Limb (tissue), 2 donors: Measurements from ENCODE around the gene CDK16.
A peak's percentile ranks its signal among the peaks of the same experiment; 100 is the strongest.

Experiments used
- DNase-seq, 2 donors: peaks; one replicate each; pipeline ENCODE4 v3.0.0-alpha.2; 2016; ENCODE audit errors: extremely low spot score in 2 of 2

The CDK16 gene

DNA sequence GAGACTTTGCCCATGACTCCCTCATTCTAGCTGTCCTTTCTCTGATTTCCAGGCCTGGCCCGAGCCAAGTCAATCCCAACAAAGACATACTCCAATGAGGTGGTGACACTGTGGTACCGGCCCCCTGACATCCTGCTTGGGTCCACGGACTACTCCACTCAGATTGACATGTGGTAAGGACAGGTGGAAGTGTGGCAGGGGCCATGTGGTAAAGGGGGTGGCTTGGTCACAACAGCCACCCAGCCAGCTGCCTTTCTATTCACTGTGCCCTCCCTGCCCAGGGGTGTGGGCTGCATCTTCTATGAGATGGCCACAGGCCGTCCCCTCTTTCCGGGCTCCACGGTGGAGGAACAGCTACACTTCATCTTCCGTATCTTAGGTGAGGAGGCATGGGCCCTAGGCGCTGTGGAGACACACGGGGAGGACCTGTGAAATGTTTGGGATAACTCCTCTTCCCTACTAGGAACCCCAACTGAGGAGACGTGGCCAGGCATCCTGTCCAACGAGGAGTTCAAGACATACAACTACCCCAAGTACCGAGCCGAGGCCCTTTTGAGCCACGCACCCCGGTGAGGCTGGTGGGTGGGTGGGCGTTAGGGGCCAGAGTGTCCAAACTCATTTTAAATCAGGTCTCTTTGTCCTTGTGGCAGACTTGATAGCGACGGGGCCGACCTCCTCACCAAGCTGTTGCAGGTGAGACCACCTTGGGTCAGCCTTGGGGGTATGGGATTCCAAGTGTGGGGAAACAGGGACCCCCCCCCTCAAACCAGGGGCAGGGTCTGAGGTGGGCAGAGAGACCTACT is 8.3 kb downstream of the CDK16 start:
- DNase-seq, result no peak

DNA sequence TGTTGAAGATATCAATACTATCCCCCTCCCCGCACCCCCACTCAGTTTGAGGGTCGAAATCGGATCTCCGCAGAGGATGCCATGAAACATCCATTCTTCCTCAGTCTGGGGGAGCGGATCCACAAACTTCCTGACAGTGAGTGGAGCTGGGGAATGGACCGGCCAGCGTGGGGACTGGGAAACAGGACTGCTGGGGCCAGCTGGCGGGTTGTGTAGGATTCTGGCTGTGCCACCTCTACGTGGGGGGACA is 8.8 kb downstream of the CDK16 start:
- no peak for DNase-seq

DNA sequence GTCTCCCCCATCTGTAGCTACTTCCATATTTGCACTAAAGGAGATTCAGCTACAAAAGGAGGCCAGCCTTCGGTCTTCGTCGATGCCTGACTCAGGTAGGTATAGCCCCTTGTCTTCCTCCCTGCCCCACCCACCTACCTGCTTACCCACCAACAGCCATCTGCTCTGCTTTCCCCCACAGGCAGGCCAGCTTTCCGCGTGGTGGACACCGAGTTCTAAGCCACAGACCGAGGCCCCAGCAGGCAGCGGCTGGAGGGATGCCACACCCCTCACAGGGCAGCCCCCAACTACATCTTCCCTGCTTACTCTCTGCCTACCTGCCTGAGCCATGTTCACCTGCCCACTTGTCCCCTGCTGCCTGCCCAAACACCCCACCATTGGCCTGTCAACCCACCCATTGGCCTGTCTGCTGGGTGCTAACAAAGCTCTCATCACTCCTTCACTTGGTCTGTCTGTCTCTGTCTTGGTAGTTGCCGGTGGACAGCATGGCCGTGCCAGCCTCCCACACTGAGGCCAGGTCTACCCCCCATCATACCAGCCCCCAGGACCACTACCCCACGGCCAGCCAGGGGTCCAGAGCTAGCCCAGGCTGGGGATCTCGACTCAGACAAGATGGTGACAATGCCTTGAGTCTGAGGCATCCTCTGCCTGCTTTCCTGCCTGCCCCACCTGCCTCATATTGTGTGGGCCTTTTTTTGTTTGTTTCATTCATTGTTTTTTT is 10.2 kb downstream of the CDK16 start:
- no peak for DNase-seq

DNA sequence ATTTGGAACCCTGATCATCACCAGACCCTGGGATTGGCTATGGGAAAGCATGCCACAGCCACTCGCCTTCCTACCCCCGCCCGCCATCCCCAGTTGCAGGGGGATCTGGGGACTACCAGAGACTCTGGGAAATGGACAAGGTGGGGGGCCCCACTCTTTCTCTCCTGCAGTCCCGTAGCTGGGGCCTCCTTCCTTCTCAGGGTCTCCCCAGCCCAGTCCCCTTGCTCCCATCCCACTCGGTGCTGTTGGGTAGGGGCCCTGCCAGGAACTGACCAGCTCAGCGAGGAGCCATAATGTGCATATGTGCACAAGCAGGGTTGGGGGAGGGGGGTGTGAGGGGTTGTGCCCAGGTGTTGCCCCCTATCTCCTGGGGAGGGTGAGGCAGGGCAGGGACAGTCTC is 10.9 kb downstream of the CDK16 start:
- DNase-seq, result no peak

DNA sequence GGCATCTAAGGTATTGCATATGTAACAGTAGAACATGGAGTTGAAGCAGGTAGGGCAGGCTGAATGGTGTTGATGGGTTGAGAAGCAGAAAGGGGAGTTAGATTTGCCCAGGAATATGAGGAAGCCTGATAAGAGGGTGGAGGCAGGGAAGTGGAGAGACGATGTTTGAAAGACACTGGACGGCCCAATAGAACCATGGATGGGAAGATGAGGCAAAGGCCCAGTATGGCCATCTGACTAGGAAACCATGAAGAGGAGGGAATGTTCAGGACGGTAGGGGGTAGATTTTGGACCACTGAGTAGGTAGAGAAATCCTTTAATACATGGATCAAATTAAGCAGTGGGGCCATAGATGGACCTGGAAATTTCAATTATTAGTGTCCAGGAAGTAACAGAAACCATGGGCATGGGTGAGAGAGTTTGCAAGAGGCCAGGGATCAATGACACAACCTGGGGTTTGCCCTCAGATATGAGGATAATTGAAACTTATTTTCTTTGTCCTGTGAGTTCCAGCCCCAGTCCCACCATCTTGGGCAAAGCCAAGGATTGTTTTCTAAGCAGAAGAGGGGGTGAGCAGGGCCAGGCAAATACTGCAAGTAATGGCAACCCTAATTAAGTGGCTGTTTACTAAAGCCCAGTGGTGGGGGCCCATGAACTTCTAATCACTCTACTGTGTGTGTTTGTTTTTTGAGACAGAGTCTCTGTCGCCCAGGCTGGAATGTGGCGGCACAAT is 11.8 kb downstream of the CDK16 start:
- DNase-seq, result no peak

DNA sequence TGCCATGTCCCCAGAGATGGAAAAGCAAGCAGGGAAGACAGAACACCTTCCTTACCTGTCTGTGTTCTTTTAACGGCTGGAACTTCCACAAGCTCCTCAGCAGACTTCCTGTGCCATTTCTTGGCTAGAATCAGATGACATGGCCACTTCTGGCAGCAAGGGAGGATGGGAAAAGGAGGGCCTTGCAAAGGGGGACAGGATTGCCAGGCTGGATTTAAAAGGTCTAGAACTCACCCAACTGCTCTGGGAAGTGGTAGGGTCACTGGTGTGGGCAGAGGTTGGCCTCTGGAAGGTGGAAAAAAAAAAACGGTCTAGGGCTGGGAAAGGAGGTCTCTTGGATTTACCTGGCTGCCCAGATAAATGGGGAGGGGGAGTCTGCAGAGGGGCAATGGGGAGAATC is 12.7 kb downstream of the CDK16 start:
- DNase-seq, result no peak

DNA sequence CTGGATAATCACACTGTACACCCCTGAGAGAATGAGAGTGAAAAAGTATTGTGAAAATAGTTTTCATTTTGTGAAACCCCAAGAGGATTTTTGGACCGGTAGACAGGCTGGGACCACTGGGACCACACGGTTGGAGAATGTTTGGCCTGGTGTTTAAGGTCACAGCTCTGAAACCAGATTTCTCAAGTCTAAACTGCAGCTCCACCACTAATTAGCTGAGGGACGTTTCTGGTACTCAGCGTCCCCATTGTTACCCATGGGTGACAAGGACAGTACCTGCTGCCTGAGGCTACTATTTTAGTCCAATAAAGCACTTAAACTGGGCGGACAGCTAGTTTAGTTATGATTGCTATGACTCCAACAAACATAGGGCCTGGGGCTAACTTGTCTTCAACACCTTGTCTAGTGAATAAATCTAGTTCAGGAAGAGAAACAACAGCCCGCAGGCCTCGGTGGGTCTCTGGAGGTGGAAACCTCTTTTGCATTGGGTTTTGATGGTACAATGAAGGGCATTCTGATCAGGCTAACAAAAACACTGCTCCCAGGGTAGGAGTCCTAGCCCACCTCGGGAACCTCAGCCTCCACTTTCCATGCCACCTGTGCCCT is 13.8 kb downstream of the CDK16 start:
- no peak for DNase-seq

DNA sequence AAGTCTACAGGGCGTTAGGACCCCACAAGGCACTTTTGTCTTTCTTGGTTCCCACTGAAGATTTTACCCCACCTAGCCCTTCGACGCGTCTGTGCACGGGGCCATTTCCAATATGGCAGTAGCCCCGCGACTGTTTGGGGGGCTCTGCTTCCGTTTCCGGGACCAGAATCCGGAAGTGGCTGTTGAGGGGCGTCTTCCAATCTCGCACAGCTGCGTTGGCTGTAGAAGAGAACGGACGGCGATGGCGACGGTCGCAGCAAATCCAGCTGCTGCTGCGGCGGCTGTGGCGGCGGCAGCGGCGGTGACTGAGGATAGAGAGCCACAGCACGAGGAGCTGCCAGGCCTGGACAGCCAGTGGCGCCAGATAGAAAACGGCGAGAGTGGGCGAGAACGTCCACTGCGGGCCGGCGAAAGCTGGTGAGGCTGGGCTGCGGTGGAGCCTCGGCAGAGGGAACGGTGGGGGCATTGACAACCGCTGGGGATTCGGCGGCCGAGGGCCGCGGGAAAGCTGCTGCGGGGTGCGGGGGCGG is 14.4 kb downstream of the CDK16 start, which contains the start of gene USP11:
Gene USP11 (plus strand): TSS at position 207 of the 530 bp plus-strand sequence. CDS start 35 bp downstream, at position 242.
- DNase-seq, result peak; percentile 58 to 79

DNA sequence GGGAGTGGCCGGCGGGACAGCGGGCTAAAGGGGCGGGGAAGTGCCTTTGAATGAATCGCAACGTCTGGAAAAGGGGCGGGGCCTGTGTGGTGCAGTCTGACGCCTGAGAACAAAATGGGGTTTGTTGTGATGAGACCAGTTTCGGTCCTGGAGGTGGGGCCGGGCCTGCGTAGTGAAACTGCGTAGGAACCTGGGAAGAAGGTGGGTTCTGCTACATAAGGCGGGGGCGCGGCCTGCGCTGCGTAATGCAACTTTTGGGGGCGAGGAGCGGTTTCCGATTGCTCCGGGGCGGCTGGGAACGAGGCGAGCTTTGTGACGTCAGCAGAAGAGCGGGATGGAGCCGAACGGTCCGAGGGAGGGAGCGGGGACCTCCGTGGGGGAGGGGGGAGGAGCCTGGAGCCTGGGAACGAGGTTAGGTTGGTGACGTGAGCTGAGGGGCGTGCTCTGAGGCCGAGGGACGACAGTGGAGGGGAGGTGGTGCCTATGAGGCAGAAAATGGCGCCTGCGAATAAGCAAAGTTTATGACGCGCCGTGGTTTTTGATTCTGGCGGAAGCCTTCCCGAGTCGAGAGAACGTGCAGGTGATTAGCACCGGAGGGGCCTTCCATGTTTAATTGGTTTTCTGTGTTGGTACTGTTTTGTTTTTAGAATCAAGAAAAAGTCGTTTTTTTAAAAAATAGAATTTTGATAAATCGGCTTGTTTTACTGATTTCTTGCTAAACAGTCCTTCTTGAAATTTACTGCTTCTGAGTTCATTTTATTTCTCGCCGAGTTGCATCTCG is 15.0 kb downstream of the CDK16 start:
- peak; percentile 90 to 96 for DNase-seq

DNA sequence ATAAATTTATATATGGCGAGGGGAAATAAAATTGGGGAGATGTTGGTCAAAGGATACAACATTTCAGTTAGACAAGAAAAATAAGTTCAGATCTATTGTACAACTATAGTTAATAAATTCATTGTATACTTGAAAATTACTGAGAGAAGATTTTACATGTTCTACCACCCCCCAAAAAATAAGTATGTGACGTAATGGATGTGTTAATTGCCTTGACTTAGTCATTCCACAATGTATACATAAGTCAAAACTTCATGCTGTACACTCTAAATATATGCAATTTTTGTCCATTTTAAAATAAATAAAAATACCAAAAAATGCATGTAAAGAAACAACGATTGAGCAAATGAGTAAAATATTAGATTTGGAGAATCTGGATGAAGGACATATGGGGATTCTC is 16.1 kb downstream of the CDK16 start:
- DNase-seq, result no peak

DNA sequence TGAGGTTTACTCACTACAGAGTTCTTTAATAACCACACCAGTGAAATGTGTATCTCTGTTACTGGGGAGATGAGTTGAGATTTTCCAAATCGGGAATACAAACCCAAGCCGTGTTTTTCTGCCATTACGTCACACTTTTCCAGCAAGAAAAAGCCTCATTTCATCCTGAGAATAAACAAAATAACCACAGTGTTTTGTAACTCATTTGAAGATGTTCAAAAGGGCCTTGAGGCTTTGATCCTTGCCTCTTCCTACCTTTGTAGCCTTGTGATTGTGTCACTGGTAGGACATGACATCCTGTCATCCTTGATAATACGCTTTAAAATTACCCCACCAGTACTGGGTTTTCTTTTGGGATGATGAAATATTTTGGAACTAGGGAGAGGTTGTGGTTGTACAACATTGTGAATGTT is 17.2 kb downstream of the CDK16 start:
- DNase-seq, result no peak

DNA sequence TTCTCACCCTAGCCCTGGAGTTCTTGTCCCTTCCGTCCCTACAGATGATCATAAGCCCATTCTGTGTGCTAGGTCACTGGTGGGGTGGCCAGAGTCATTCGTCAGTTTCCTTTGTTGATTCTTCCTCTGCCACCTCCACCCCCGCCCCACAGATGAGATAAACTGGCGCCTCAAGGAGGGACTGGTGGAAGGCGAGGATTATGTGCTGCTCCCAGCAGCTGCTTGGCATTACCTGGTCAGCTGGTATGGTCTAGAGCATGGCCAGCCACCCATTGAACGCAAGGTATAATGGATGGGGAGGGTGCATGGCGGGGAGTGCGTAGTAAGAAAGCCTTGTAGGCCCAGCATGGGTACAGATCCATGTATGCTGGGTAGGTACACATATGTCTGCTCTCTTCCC is 20.7 kb downstream of the CDK16 start:
- DNase-seq, result no peak

DNA sequence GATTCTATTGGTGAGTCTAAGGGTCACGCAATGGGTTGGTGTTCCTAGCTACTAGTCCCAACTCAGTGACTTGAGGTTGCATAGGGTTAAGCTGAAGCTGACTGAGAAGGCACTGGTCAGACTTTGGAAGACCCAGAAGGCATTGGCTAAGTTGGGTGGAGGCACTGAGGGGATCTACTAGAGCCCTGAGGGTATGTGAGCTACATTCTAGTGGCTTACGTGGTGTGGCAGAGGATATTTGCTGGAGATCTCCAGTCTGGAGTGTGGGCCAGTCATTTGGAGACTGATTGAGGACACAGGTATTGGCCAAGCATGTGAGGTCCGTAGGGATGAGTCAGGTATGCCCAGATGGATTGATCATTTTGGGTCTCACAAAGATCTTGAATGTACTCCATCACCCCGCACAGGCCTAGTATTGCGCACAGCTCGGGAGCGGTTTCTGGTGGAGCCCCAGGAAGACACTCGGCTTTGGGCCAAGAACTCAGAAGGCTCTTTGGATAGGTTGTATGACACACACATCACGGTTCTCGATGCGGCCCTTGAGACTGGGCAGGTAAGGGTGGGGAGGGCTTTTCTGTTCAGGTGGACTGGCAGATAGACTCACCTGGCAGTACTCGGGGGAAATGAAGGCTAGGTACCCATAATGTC is 21.5 kb downstream of the CDK16 start:
- no peak for DNase-seq

DNA sequence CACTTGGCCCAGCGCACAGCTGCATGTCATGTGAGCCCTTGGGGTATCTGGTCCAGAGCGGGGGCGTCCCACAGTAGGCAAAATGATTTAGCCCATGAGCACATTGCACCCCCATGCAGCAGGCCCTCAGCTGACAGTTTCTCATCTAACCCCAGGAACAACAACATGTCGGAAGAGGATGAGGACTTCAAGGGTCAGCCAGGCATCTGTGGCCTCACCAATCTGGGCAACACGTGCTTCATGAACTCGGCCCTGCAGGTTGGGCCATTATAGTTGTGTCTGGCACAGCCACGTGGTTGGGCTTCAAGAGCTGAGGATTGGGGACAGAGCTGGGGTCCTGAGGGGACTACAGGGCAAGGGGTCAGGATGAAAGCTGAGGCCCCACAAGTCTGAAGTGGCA is 22.1 kb downstream of the CDK16 start:
- no peak for DNase-seq

DNA sequence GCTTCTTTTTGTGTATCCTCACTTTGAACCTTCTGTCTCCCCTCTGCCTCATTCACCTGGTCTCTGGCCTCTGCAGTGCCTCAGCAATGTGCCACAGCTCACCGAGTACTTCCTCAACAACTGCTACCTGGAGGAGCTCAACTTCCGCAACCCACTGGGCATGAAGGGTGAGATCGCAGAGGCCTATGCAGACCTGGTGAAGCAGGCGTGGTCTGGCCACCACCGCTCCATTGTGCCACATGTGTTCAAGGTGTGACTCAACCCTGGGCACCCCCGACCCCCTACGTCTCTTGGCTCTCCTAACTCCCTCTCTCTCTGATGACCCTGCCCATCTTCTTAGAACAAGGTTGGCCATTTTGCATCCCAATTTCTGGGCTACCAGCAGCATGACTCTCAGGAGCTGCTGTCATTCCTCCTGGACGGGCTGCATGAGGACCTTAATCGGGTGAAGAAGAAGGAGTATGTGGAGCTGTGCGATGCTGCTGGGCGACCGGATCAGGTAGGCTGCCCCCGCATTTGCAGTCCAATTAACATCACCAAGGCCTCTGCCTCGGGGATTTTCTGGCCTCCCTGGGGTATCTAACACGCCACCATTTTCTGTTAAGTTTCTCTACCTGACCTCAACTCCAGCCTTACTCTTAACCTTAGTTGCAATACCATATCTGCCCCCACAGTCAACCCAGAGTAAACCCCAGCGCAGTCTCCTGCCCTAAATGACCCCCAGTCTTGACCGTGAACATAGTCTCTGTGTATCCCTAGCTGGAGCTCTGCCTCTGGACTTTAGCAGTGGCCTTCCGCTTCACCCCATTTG is 22.9 kb downstream of the CDK16 start:
- no peak for DNase-seq

DNA sequence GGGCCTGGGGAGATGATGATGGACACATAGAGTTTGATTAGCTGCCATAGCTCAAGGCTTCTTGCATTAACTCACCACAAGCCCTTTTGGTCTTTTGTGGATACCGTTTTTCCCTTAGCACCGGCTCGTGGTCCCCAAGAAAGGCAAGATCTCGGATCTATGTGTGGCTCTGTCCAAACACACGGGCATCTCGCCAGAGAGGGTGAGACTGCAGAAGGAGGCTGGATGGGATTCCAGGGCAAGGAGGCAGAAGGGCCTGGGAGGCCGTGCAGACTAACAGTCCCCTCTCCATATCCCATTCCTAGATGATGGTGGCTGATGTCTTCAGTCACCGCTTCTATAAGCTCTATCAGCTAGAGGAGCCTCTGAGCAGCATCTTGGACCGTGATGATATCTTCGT is 23.8 kb downstream of the CDK16 start:
- DNase-seq, result no peak

DNA sequence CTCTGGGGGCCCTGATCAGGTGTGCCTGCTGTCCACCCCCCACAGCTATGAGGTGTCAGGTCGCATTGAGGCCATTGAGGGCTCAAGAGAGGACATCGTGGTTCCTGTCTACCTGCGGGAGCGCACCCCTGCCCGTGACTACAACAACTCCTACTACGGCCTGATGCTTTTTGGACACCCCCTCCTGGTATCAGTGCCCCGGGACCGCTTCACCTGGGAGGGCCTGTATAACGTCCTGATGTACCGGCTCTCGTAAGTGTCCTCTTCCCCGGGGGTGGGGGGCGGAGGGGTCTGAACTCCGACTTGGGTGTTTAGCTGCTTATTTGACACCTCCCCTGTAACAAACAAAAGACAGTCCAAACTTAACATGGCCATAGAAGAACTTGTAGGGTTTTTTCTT is 24.9 kb downstream of the CDK16 start:
- DNase-seq, result no peak

DNA sequence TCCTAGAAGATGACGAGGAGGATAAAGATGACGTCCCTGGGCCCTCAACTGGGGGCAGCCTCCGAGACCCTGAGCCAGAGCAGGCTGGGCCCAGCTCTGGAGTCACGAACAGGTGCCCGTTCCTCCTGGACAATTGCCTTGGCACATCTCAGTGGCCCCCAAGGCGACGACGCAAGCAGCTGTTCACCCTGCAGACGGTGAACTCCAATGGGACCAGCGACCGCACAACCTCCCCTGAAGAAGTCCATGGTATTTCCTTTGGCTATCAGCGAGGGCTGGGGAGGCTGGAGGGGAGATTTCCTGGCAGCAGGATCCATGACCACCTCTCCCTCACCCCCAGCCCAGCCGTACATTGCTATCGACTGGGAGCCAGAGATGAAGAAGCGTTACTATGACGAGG is 26.2 kb downstream of the CDK16 start:
- no peak for DNase-seq

DNA sequence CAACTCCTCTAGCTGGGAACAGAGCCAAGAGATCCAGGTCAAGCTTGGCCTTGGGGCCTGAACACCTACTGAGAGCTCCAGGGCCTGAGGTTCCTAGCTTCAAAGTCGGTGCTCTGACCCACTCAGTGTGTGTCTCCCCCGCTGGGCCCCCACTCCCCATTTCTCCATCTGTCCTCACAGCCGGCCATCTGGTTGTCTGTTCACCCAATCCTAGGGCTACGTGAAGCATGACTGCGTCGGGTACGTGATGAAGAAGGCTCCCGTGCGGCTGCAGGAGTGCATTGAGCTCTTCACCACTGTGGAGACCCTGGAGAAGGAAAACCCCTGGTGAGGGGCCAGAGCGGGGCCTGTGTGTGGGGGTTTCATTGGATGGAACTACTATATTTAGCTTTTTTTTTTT is 26.7 kb downstream of the CDK16 start:
- no peak for DNase-seq
